HG03064 (cell line): ENCODE results near the gene RASGRP4.
"Not testable (repeated sequence)": the region's sequence is repeated elsewhere in the genome, so short reads cannot be mapped to it uniquely, and the experiment has no call there.

Experiments
- ATAC-seq: cut with Tn5 transposase; IDR thresholded peaks from one replicate; pipeline ENCODE4 v1.9.1; 2021; ENCODE audit warnings: low read depth; ENCODE audit not compliant: unreplicated experiment

The RASGRP4 gene

DNA sequence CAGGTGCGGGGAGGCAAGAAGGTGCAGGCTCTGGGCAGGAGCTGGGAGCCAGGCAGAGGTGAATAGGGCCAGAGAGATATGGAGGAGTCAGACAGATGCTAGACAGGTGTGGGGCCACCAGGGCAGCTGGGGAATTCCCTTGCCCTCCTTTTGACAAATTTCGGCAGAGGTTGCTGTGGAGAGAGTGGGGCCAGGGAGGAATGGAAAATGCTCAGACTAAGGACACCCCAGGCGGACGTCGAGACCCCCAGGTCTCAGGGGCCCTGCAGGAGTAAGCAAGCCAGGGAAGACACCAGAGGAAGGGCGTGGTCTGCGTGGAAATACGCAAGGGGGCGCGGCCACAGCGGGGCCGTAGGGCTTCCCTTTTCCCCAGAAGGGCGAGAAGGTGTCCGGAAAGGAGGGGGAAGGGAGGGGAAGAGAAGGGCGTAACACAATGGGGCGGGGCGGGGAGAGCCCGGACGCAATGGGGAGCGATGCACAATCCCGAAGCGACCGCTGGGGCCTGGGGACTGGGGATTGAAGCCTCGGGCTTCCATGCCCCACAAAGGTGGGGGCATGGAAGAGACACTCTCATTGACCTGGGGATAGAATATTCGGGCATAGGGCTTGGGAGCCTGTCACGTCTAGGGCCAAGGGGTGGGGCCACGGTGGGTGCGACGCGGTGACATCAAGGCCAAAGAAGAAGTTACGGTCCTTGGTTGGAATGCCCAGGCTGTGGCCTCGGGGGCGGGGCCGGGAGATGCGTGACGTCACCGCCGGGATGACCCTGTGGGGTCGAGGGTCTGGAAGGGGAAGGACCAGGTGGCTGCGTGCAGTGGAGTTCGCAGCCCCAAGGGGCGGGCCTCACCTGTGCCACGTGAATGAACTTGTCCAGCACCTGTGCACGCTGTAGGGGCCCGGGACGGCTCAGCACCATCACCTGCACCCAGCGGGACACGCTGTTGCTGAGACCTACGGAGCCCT is 8.2 kb downstream of the RASGRP4 start:
- ATAC-seq: no peak

DNA sequence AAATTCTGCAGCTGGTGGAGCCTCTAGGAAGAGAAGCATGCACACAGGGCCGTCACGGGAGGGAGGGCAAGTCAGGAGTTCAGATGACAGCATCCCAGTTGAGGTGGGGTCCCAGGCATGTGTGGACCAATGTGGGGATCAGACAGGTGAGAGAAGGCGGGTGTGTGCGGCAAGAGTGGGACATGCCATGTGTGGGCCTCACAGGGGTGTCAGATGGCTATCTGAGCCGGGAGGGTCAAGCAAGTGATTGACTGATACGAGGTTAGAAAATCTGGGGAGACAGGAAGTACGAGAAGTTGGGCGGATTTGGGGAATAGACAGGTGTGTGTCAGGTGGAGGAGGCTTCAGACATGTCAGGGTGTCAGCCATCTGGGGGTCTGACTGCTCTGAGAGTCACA is 8.9 kb downstream of the RASGRP4 start:
- ATAC-seq: no peak

DNA sequence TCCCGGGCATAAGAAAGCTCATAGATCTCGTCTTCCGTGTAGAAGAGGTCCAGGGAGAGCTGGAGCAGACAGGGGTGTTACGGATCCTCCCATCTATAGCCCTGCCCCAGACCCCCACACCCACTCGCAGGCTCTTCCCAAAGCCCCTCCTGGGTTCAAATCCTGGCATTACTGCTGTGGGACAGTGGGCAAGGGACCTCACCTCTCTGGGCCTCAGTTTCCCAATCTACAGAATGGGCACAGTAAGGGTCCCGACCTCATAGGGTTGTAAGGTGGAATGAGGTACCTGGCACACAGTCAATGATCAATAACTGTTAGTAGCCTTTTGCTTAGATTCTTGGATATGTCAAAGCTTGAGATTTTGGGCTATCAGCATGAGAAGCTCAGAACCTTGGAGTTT is 12.6 kb downstream of the RASGRP4 start:
- no peak for ATAC-seq

DNA sequence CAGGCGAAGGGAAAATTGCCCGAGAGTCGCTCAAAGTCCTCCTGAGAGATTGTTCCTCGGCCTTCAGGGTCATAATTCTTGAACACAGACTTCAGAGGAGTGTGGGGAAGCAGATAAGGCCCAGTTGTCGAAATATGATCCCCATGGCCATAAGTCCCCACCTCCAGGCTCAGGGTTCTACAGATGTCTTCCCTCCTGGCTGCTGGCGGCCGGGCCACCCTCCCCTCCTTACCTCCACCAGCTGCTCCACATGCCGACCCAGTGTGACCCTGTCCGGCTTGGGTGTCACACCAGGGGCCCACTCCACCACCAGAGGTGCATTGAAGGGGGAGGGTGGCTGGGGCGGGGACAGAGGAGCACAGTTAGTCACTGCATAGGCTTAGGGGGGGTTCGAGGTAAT is 13.1 kb downstream of the RASGRP4 start:
- ATAC-seq: no peak

DNA sequence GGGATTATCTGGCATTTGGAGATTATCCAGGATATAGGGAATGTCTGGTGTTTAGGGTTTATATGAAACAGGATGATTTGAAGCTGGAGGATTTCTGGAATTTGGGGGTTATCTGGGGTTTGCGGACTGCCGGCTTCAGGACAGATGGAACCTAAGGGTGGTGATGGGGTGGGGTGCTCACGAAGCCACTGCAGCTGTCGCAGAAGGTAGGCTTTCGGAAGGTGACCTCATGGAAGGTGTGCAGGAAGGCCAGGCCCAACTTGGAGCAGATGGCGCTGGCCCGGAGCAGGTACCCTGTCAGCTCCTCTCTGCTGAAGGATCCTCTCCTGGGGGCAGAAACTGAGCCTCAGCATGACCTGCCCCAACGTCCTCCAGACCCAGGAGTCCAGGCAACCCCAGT is 13.5 kb downstream of the RASGRP4 start:
- ATAC-seq: no peak

DNA sequence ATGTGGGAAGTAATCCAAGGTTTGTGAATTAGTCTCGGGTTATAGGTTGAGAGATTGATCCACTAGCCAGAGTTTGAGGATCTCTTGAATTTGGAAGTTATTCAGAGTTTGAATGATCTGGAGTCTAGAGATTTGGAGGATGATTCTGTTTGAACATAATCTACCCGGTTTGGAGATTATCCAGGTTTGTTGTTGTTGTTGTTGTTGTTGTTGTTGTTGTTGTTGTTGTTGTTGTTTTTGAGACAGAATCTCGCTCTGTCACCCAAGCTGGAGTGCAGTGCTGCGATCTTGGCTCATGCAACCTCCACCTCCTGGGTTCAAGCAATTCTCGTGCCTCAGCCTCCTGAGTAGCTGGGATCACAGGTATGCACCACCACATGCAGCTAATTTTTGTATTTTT is 14.1 kb downstream of the RASGRP4 start:
- not testable (repeated sequence) for ATAC-seq

DNA sequence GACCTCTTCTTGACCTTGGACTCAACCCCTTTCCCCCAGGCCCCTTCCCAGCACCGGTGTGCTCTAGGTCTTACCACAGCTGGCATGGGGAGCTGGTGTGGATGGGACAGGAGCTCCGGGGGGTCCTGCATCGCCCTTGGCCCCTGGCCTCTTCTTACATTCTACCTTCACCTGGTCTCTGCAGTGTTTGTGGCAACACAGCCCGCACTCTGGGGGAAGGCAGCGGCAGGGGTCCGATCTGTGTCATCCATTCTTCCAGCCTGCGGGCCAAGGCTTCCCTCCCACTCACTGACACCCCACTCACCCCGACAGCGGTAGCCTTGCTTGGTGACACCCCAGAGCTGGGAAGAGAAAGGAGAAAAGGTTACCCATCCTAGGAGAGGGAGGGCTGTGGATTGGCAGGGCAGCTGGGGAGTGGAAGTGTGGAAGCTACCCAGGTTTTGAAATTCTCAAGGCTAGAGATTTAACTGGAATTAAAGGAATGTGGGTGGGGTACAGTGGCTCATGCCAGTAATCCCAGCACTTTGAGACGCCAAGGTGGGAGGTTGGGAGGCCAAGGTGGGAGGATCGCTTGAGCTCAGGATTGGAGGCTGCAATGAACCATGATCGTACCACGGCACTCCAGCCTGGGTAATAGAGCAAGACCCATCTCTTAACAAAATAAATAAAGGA is 14.8 kb downstream of the RASGRP4 start:
- no peak for ATAC-seq

DNA sequence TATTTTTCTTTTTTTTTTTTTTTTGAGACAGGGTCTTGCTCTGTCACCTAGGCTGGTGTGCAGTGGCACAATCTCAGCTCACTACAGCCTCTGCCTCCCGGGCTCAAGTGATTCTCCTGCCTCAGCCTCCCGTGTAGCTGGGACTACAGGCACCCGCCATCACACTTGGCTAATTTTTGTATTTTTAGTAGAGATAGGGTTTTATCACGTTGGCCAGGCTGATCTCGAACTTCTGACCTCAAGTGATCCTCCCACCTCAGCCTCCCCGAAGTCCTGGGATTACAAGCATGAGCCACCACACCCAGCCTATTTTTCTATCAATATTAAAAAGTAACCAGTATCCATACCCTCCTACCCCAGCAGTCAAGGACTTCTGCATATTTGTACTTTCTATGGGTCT is 15.6 kb downstream of the RASGRP4 start:
- ATAC-seq: not testable (repeated sequence)

DNA sequence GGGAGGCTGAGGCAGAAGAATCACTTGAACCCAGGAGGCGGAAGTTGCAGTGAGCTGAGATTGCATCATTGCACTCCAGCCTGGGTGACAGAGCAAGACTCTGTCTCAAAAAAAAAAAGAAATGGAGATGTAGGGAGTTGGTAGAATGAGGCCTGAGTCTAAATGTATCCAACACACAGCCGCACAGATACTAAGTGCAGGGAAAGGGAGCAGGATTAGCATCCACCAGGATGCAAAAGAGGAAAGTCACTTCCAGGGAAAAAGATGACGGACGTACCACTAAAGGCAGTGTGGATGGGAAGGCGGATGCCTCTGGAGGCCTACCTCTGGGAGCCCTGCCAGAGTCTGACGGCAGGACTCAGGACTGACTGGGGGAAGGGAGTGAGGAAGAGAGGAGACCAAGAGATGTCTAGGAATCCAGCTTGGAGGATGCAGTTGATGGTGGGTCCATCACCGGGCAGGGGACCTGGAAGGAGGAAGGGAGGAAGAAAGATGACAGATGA is 16.3 kb downstream of the RASGRP4 start:
- no peak for ATAC-seq

DNA sequence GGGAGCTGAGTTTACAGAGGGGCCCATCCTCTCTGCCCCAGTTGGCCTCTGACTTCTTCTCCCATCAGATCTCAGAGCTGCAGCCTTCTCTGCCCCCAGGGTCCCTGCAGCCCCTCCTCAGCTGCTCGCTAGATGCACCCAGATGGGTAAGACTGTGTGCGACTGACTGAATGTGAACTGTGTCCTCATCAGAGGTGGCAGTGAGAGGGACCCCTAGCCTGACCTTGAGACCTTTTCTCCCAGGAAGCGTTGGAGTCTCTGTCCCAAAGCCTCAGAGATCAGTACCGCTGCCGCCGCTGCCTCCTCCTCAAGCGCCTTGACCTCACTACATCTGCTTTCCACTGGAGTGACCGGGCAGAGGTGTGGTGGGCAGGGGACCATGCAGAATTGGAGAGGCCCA is 20.7 kb downstream of the RASGRP4 start:
- no peak for ATAC-seq

DNA sequence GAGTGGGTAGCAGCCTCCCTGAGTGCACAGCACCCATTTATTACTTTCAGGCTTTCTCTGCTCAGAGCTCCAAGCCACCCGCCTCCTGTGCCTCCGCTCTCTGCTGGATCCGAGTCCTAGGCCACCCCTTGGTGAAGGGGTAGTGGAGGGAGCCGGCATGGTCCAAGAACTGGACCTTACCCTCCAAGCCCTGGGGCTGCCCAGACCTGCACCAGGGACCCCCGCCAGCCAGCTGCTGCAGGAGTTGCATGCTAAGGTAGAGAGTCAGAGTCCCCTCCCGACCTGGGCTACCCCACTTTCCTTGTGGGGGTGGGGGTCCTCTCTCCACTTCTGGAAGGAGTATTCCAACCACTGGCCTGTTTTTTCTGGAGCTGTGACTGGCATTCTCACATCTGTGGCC is 21.2 kb downstream of the RASGRP4 start:
- no peak for ATAC-seq

DNA sequence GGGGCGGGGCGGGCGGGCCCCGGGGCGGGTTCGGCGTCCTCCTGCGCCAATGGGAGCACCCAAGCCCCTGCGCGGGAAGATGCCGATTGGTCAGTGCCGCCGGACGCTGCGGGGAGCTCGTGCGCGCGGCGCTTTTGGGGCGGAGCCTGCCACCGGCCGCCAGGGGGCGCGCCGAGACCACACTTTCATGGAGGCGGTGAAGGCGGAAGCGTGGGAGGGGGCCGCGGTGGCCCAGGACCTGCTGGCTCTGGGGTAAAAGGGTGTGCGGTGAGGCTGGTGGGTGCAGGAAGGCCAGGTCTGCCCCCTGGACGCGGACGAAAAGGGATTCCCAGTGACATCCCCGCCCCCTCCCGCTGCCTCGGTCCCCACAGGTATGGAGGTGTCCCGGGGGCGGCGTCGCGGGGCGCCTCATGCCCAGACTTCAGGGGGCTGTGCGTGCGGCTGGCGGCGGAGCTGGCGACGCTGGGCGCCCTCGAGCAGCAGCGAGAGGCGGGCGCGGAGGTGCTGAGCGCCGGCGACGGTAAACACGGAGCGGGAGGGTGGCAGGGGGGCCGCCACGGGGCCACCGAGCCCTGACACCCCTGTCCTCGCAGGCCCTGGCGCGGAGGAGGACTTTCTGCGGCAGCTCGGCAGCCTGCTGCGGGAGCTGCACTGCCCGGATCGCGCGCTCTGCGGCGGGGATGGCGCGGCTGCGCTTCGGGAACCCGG is 22.9 kb downstream of the RASGRP4 start, which contains the start of gene FAM98C:
TSS of gene FAM98C (plus strand) at position 127 of the 708 bp plus-strand sequence. CDS start at position 188, 61 bp downstream.
- peak; percentile 86 for ATAC-seq

DNA sequence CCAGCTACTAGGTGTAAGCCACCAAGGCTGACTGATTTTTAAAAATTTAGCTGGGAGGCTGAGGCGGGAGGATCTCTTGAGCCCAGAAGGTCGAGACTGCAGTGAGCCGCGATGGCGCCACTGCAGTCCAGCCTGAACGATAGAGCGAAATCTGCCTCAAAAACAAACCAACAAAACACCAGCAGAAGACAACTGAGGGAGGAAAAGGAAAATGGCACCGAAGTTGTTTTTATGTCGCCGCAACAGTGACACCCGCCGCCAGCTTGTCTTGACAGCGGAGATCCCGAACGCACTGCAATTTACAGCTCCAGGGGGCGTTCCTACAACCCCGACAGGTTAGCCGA is 23.4 kb downstream of the RASGRP4 start:
- ATAC-seq: peak; percentile 17

DNA sequence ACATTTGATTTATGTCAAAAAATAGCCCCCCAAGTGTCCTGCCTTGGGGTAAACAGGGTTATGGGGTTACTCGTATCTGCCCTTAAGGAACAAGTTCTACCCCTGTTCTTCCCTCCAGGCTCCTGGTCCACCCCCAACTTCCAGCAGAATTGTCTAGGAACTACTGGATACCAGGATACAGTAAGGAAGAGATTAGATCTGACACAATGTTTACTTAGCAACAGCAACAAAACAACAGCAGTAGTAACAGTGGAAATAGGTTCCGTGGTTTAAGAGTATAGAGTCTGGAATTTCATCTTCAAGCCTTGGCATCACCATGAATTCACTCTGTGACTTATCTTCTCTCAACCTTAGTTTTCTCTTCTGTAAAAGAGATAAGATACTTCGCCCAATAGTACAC is 24.9 kb downstream of the RASGRP4 start:
- ATAC-seq: no peak

DNA sequence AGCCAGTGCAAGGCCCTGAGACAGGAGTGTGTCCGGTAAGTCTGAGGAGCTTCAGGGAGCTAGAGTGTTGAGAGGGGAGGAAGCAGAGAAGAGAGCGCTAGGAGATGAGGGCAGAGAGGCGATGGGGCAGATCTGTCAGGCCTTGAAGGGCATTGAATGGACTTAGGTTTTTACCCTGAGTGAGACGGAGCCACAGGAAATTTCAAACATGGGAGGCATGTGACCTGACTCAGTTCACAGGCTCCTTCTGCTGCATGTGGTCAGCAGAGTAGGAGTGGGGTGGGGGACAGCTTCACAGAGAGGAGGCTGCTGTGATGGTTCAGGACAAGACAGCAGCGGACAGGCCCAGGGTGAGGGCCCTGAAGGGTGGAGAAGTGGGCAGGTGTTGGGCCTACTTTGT is 25.7 kb downstream of the RASGRP4 start:
- no peak for ATAC-seq

DNA sequence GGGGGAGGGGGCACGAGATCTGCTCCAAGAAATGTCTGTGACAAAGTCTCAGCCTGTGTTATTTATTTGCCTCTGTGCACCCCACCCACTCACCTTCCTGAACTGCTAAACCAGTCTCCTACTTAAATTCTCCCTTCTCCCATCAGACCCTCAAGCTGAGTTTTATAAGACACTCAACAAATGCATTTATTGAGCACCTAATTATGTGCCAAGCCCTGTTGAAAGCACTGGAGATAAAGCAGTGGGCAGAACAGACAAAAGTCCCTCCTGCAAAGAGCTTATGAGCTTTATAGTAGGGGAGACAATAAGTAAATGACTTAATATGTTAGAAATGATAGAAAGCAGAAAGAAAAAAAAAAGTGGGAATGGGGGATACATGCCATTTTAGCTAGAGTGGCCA is 26.5 kb downstream of the RASGRP4 start:
- ATAC-seq: no peak

DNA sequence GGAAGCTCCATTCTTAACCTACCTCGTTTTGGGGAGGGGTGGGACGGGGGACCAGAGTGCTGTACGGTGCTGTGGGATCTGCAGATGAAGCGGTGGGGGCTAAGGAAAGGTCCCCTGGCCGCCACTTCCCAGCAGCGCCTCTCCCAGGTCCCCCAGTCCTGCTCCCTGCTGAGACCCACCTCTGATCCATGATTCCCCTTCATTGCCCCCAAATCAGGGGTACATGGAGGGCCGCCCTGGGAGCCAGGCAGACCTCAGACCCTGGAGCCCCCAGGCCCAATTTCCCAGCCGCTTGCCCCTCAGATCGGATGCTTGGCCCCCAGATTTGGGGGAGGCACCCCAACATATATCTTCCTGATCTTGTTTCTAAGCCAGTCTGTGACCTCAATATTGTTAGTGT is 26.9 kb downstream of the RASGRP4 start:
- no peak for ATAC-seq

DNA sequence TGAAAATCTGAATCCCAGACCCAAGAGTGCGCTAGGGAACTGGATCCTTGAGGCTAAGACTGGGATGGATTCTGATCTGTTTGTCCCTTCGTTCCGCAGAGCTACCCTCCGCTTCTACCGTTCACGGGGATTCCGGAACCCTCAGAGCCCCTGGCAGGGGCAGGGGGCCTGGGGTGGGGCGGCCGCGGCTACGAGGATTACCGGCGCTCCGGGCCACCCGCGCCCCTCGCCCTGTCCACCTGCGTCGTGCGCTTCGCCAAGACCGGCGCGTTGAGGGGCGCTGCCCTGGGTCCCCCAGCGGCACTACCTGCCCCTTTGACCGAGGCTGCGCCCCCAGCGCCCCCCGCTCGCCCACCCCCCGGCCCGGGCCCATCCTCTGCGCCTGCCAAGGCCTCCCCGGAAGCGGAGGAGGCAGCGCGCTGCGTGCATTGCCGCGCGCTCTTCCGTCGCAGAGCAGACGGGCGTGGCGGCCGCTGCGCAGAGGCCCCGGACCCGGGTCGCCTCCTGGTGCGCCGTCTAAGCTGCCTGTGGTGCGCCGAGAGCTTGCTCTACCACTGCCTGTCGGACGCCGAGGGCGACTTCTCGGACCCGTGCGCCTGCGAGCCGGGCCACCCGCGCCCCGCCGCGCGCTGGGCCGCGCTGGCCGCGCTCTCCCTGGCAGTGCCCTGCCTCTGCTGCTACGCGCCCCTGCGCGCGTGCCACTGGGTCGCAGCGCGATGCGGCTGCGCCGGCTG is 30.5 kb downstream of the RASGRP4 start:
- no peak for ATAC-seq

DNA sequence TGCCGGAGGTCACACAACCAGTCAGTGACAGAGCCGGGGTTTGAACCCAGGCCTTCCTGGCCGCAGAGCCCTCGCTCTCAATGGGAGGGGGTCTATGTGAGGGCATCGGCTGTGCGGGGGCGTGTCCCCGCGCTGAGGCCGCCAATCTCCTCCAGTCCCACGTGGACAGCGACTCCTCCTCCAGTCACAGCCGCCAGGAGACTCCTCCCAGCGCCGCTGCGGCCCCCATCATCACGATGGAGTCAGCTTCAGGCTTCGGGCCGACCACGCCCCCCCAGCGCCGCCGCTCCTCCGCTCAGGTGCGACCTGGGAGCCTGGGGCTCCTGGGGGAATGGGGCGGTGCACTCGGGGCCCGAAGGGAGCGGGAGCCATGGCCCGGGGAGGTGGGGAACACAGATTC is 31.5 kb downstream of the RASGRP4 start:
- no peak for ATAC-seq

DNA sequence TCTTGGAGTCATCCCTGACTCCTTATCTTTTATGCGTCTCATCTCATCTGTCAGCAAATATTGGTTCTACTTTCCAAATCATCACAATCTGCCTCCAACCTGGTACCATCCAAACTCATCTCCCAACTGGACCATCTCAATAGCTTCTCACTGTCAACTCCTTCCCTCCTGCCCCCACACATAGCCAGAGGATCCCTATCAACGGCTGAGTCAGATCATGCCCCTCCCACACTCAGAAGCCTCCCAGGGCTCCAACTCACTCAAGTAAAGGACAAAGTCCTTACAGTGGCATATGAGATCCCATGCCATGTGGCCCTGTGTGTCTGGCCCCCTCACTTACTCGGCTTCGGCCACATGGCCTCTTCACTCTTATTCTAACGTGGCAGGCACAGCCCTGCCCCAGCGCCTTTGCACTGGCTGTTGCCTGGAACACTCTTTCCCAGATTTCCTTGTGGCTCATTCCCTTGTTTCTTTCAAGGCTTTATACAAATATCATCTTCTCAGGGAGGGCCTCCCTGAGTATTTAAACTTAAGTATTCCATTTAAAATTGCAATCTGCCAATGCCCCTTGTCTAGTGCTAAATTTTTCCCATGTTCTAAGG is 33.2 kb downstream of the RASGRP4 start:
- no peak for ATAC-seq
